ENCODE measurements around the gene SPDYE3. TPM values are rescaled to one million over a fixed set of nuclear protein-coding genes. Genes with fewer than 3 reads are reported as not detected.

SPDYE3 gene
- total RNA-seq, 1 experiment from 2014 or later = not detected

DNA sequence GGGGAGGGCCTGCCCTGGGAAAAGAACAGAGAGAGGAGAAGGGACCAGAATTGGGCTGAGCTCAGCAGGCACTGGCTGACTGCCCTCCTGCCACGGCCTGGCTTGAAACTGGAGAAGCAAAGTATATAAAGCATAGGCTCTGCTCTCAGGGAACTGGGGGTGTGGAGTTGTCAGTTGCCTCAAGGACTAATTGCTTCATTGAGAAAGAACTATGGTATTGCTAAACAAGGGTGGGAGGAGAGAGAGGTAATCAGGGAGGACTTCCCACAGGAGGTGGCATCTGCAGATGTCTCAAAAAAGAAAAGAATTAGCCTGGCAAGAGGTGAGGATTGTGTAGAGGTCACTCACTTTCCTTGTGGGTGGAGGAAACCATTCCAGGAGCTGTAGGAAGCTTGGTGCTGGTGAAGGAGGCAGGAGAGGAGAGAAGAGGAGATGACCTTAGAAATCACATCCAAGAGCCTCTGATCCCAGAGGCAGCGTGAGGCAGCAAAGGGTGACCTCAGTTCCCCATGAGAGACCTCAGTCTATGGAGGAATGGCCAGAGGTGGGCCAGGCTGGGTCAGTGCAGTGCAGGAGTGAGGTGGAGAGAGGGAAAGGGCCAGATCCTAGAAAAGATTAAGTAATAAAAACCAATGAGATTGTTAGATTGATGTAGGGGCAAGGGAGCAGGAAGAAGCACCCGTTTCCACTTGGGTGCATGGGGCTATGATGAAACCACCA lies 52.8 kb downstream of the SPDYE3 start:
- 0 out of 4 replicates have a peak, but pooled peaks cover 0 to 2% of the 10 kb centered on the region in 2 experiments for H3K4me1 Mint-ChIP-seq
- no peak overlapping the region for H2BK5ac ChIP-seq (ENCODE audit: insufficient read length, low read length)
- no CpG with 5 or more reads among the region's 3 CpGs for WGBS (ENCODE audit: extremely low coverage, insufficient read length, low lambda C conversion rate)
- H3K4me3 Mint-ChIP-seq = no peak overlapping the region
- no peak overlapping the region for H4K91ac ChIP-seq (ENCODE audit: insufficient read length, low read depth, low read length)
- H3K79me2 ChIP-seq (ENCODE audit: insufficient read depth, low read length) = no peaks in the 10 kb centered on the region
- no peak overlapping the region for H2BK12ac ChIP-seq (ENCODE audit: insufficient read length, low read depth, low read length)
- peak overlapping the region in 2 of 3 experiments; percentile 56 to 76; a peak in 5 of 7 replicates for H3K27ac Mint-ChIP-seq
- H3K23me2 ChIP-seq (ENCODE audit: insufficient read length, low read depth, low read length, poor library complexity, severe bottlenecking) = no peaks in the 10 kb centered on the region
- H2BK15ac ChIP-seq (ENCODE audit: low read depth, low read length) = no peak overlapping the region
- no peak overlapping the region for H4K5ac ChIP-seq (ENCODE audit: insufficient read length, low read depth, low read length)
- H3T11ph ChIP-seq (ENCODE audit: low read length) = no peak overlapping the region
- no peak overlapping the region for H4K8ac ChIP-seq (replicated peaks; ENCODE audit: insufficient read length, low read depth, low read length)
- TF ChIP-seq, protein P1, sequence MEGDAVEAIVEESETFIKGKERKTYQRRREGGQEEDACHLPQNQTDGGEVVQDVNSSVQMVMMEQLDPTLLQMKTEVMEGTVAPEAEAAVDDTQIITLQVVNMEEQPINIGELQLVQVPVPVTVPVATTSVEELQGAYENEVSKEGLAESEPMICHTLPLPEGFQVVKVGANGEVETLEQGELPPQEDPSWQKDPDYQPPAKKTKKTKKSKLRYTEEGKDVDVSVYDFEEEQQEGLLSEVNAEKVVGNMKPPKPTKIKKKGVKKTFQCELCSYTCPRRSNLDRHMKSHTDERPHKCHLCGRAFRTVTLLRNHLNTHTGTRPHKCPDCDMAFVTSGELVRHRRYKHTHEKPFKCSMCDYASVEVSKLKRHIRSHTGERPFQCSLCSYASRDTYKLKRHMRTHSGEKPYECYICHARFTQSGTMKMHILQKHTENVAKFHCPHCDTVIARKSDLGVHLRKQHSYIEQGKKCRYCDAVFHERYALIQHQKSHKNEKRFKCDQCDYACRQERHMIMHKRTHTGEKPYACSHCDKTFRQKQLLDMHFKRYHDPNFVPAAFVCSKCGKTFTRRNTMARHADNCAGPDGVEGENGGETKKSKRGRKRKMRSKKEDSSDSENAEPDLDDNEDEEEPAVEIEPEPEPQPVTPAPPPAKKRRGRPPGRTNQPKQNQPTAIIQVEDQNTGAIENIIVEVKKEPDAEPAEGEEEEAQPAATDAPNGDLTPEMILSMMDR (conservative IDR thresholded peaks at IDR 0.05) = no peak
- H3K9ac ChIP-seq (ENCODE audit: extremely low read depth, insufficient read length, low read length) = no peak overlapping the region
- no peak overlapping the region for H2BK20ac ChIP-seq (ENCODE audit: low read depth, low read length, poor library complexity, severe bottlenecking)
- DNase-seq = no peak
- no peak overlapping the region for H2BK120ac ChIP-seq (ENCODE audit: low read depth, low read length, poor library complexity, severe bottlenecking)
- H2AK5ac ChIP-seq (ENCODE audit: insufficient read length, low read length) = no peak overlapping the region
- no peak overlapping the region for H3K4ac ChIP-seq (ENCODE audit: low read depth, low read length)
- H2AFZ ChIP-seq (ENCODE audit: low read length) = no peak overlapping the region
- no peak overlapping the region for H3K4me2 ChIP-seq (ENCODE audit: insufficient read depth, insufficient read length, low read length)
- no peak overlapping the region for H3K27ac ChIP-seq (ENCODE audit: insufficient read length, low read depth, low read length)
- no peaks in the 10 kb centered on the region for H3K27me3 ChIP-seq (ENCODE audit: insufficient read depth, low read length)
- H3K36me3 Mint-ChIP-seq (ENCODE audit: insufficient read depth in 1 of 3, low read depth in 3 of 3) = peaks cover 55 to 92% (median 77%) of the 10 kb centered on the region in 3 experiments
- H3K79me1 ChIP-seq (ENCODE audit: insufficient read depth, low read depth, low read length, poor library complexity, severe bottlenecking) = no peaks in the 10 kb centered on the region
- no peak overlapping the region for H3K56ac ChIP-seq (ENCODE audit: insufficient read length, low read depth, low read length)
- H3K9me3 ChIP-seq (ENCODE audit: control insufficient read depth, low read depth, low read length) = no peaks in the 10 kb centered on the region
- H3K18ac ChIP-seq (ENCODE audit: insufficient read length, low read depth, low read length) = no peak overlapping the region
- no peaks in the 10 kb centered on the region for H3K27me3 Mint-ChIP-seq (ENCODE audit: low read depth)
- H3K9me3 Mint-ChIP-seq = no peaks in the 10 kb centered on the region; a peak in 1 of 5 replicates
- H3K23ac ChIP-seq (ENCODE audit: insufficient read length, low read depth, low read length) = no peak overlapping the region
- H3K4me1 ChIP-seq (ENCODE audit: insufficient read depth, low read length) = no peaks in the 10 kb centered on the region
- H3K14ac ChIP-seq (ENCODE audit: insufficient read depth, low read length) = no peak overlapping the region
- no peaks in the 10 kb centered on the region for H4K20me1 ChIP-seq (ENCODE audit: control insufficient read depth, insufficient read depth, insufficient read length)

All from H9 (cell line).